OCI-LY7 (cell line): ENCODE measurements around the gene RPL31.

Experiments
- EZH2phosphoT487 ChIP-seq: fragments of 200-600 bp; sonication (generic); IDR thresholded peaks from 2 replicates; pipeline ENCODE4 v1.6.1; 2018; ENCODE audit warnings: low read depth, borderline replicate concordance, mild to moderate bottlenecking, mixed run types, antibody characterized with exemption, low read length, moderate library complexity, mixed read lengths
- TF ChIP-seq, protein P1 (sequence below): fragments of 200-600 bp; sonication (generic); conservative IDR thresholded peaks from 2 replicates; pipeline ENCODE4 v1.5.1; 2014; ENCODE audit warnings: mild to moderate bottlenecking, antibody characterized with exemption, low read length, moderate library complexity, mixed read lengths

DNA sequence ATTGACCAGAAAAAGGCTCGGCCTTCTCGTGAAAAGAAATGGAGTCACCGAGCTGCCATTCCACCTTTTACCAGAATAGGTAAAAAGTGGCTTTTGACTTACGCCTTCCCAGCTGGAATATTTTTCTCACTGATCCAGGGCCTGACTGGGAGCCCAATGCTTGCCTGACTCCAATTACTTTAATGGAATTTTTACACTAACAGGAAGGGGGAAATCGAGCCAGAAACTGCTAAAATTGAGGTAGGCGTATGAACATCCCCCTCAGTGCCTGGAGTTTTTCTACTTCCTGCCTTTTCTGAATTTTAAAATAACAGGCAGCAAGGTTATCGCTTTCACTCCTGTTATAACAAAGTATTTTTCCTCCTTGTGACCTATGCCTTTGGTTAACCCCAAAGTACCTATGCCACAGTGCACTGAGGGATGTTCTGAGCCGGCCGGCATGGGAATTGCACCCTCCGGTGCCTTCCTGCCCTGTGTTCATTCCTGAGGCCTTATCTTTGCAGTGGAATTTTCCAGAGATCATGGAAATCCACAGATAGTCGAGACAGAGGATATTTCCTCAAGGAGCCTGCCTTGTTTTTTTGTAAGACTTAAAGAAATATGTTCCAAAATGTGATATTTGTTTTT, 18.3 kb upstream of the RPL31 start:
- TF ChIP-seq, protein P1, sequence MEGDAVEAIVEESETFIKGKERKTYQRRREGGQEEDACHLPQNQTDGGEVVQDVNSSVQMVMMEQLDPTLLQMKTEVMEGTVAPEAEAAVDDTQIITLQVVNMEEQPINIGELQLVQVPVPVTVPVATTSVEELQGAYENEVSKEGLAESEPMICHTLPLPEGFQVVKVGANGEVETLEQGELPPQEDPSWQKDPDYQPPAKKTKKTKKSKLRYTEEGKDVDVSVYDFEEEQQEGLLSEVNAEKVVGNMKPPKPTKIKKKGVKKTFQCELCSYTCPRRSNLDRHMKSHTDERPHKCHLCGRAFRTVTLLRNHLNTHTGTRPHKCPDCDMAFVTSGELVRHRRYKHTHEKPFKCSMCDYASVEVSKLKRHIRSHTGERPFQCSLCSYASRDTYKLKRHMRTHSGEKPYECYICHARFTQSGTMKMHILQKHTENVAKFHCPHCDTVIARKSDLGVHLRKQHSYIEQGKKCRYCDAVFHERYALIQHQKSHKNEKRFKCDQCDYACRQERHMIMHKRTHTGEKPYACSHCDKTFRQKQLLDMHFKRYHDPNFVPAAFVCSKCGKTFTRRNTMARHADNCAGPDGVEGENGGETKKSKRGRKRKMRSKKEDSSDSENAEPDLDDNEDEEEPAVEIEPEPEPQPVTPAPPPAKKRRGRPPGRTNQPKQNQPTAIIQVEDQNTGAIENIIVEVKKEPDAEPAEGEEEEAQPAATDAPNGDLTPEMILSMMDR = no peak
- TF ChIP-seq EZH2phosphoT487 = no peak
